VCaP (cell line): ENCODE data around the gene UNKL.

Source experiments
- H3K27ac ChIP-seq: fragments of 450-650 bp; 2 replicates; pipeline ENCODE4 v1.5.1; 2017
- CTCF ChIP-seq: fragments of 450-650 bp; conservative IDR thresholded peaks from 2 replicates; pipeline ENCODE4 v1.5.1; 2017; ENCODE audit warnings: mild to moderate bottlenecking, moderate library complexity

The UNKL gene

GRCh38 chr16:1340730-1341494 lies 73.6 kb downstream of the UNKL start:
- no peak for TF ChIP-seq CTCF
- H3K27ac ChIP-seq: no peak overlapping the region

DNA sequence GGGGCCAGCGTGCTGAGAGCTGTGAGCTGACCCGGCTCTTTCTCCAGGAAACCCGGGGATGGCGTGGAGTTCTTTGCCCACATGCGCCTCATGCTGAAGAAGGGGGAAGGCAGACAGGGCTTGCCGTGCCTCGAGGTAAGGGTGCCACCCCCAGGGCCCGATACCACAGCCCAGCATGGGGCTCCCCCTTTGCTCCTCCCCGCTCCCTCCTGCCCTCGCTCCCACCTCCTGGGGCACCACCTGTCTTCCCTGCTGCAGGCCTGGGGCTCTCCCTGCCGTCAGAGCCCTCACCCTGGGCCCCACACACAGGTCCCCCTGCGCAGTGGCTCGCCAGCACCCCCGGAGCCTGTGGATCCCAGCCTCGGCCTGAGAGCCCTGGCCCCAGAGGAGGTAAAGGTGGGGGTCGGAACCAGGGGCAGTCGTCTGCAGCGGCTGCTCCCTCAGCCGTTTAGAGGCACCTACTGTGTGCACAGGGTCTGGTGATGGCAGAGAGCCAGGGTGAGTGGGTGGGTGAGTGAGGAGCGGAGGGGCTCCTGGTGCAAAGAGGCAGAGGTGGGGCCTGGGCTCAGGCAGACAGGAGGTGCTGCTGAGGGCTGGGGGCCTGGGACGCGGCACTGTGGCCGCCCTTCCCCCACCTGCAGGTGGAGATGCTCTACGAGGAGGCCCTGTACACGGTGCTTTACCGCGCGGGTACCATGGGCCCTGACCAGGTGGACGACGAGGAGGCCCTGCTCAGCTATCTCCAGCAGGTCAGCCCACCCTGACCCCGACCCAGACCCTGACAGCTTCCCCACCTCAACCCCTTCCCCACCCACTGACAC lies 75.4 kb downstream of the UNKL start:
- TF ChIP-seq CTCF: no peak
- no peak overlapping the region for H3K27ac ChIP-seq

DNA sequence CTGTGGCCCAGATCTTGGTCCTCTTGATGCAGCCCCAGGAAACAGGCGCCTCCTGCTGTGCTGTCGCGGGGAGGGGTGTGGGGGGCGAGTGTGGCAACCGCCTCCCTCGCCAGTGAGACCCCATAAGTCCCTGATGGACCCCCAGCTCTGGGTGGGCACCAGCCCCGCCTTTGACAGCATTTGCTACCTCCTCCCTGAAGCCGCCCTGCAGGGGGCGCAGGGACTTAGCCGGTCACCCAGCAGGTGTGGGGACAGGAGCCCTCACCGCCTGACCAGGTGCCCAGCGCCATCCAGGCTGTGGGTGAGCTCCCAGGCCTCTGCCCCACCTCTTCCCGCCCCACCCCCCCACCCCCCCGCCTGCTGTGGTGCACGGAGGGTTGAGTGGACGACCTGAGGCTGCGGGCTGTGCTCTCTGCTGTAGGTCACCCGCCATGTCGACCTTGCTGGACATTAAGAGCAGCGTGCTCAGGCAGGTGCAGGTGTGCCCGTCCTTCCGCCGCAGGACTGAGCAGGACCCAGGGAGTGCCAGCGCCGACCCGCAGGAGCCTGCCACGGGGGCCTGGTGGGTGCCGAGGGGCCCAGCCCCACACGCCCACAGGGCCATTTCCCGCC lies 76.3 kb downstream of the UNKL start:
- H3K27ac ChIP-seq: no peak overlapping the region
- TF ChIP-seq CTCF: no peak

DNA sequence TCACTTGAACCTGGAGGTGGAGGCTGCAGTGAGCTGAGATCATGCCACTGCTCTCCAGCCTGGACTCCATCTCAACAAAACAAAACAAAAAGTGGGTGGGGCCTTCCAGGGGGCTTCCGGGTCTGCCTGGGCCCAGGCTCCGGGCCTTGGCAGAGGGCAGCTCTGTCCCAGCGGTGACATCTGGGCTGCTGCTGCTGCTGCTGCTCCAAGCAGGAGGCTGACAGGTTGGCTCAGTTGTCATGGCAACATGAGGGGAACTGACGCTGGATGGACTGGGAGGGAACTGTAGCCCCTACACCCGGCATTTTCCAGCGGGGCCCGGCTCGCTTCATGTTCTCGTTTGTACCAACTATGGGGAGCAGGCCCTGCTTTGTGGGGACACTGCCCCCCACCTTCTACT lies 77.0 kb downstream of the UNKL start:
- H3K27ac ChIP-seq: no peak overlapping the region
- no peak for TF ChIP-seq CTCF

GRCh38 chr16:1336619-1337018 lies 77.9 kb downstream of the UNKL start:
- no peak for TF ChIP-seq CTCF
- no peak overlapping the region for H3K27ac ChIP-seq

DNA sequence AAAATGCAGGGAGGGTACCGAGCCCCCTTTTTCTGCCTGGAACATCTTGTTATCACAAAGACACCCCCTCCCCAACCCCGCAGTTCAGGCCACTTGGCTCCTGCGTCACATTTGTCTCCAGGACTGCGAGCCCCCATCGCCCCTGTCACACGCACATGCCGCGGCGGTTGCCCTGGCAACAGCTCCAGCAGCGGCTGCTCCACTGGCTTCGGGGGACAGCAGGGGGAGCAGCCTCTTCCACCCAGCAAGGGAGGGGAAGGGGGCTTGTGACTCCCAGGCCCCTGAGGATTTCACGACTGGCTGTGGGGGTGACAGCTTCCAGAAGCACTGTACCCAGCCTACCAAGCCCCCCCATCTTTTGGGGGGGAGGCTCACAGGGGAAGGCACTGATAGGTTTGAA lies 78.5 kb downstream of the UNKL start:
- no peak for TF ChIP-seq CTCF
- no peak overlapping the region for H3K27ac ChIP-seq
